Neural cell (in vitro differentiated cells): ENCODE measurements around the gene PRDX1. TPM values are rescaled to one million over a fixed set of nuclear protein-coding genes. Genes with fewer than 3 reads are reported as not detected.
A peak's percentile ranks its signal among the peaks of the same experiment; 100 is the strongest.

ENCODE experiments used
- H2AFZ ChIP-seq: fragments of 200-600, 300-800 bp; sonication (generic), shearing (Covaris generic); 2 replicates; pipeline ENCODE4 v1.6.0; 2014; ENCODE audit warnings: low read depth, mild to moderate bottlenecking, antibody characterized with exemption, low read length, moderate library complexity
- H3F3A ChIP-seq: fragments of 200-600 bp; shearing (Covaris generic); 2 replicates; pipeline ENCODE4 v1.6.1; 2016; ENCODE audit warnings: mild to moderate bottlenecking, moderate library complexity, mixed read lengths, antibody characterized with exemption, low read length; ENCODE audit not compliant: insufficient read depth, poor library complexity, severe bottlenecking
- H3K27ac ChIP-seq: fragments of 200-600, 300-800 bp; sonication (generic), shearing (Covaris generic); 2 replicates; pipeline ENCODE4 v1.5.1; 2014; ENCODE audit warnings: mild to moderate bottlenecking, low read length, moderate library complexity
- H3K27me3 ChIP-seq: fragments of 300-800, 200-600 bp; sonication (generic), shearing (Covaris generic); 2 replicates; pipeline ENCODE4 v1.6.0; 2014; ENCODE audit warnings: mild to moderate bottlenecking, low read depth, low read length, moderate library complexity; ENCODE audit not compliant: insufficient read depth
- H3K36me3 ChIP-seq: fragments of 300-800, 200-600 bp; sonication (generic), shearing (Covaris generic); 2 replicates; pipeline ENCODE4 v1.5.1; 2014; ENCODE audit warnings: mild to moderate bottlenecking, antibody characterized with exemption, low read length, moderate library complexity; ENCODE audit not compliant: insufficient read depth
- H3K4me2 ChIP-seq: fragments of 300-800, 200-600 bp; sonication (generic), shearing (Covaris generic); 2 replicates; pipeline ENCODE4 v1.6.0; 2014; ENCODE audit warnings: mild to moderate bottlenecking, low read length
- H3K4me3 ChIP-seq: fragments of 300-800, 200-600 bp; sonication (generic), shearing (Covaris generic); 2 replicates; pipeline ENCODE4 v1.5.1; 2014; ENCODE audit warnings: mild to moderate bottlenecking, low read length, moderate library complexity
- H3K79me2 ChIP-seq: fragments of 200-600 bp; shearing (Covaris generic); replicated peaks from 2 replicates; pipeline ENCODE4 v1.6.0; 2014; ENCODE audit warnings: mild to moderate bottlenecking, low read length, moderate library complexity; ENCODE audit not compliant: insufficient read depth
- H3K9ac ChIP-seq: fragments of 300-800, 200-600 bp; sonication (generic), shearing (Covaris generic); 2 replicates; pipeline ENCODE4 v1.6.1; 2016; ENCODE audit warnings: mild to moderate bottlenecking, low read length, mixed read lengths
- H3K9me2 ChIP-seq: fragments of 200-600 bp; shearing (Covaris generic); 2 replicates; pipeline ENCODE4 v1.6.1; 2016; ENCODE audit warnings: mild to moderate bottlenecking, low read length, mixed read lengths; ENCODE audit not compliant: insufficient read depth
- H3K9me3 ChIP-seq: fragments of 200-600, 300-800 bp; sonication (generic), shearing (Covaris generic); 2 replicates; pipeline ENCODE4 v1.6.1; 2016; ENCODE audit warnings: mild to moderate bottlenecking, mixed run types, low read length, moderate library complexity, mixed read lengths
- H4K20me1 ChIP-seq: fragments of 200-600 bp; shearing (Covaris generic); 2 replicates; pipeline ENCODE4 v1.6.1; 2016; ENCODE audit warnings: mild to moderate bottlenecking, mixed run types; ENCODE audit not compliant: insufficient read depth
- EP300 ChIP-seq: fragments of 450-650 bp; conservative IDR thresholded peaks from 2 replicates; pipeline ENCODE4 v1.6.1; 2014; ENCODE audit warnings: antibody characterized with exemption, mild to moderate bottlenecking, moderate library complexity; ENCODE audit not compliant: poor library complexity, severe bottlenecking
- EZH2 ChIP-seq: fragments of 200-600, 300-800 bp; shearing (Covaris generic), sonication (generic); IDR thresholded peaks from 2 replicates; pipeline ENCODE4 v1.6.1; 2014; ENCODE audit warnings: antibody characterized with exemption, low read length, borderline replicate concordance, mild to moderate bottlenecking; ENCODE audit not compliant: insufficient read depth, poor library complexity, severe bottlenecking
- MXI1 ChIP-seq: fragments of 450-650 bp; conservative IDR thresholded peaks from 2 replicates; pipeline ENCODE4 v1.6.1; 2014; ENCODE audit warnings: antibody characterized with exemption, mild to moderate bottlenecking; ENCODE audit not compliant: poor library complexity, severe bottlenecking
- POLR2AphosphoS5 ChIP-seq: IDR thresholded peaks from 2 replicates; pipeline ENCODE4 v1.6.1; 2012
- RAD21 ChIP-seq: fragments of 450-650 bp; conservative IDR thresholded peaks from 2 replicates; pipeline ENCODE4 v1.6.1; 2014; ENCODE audit warnings: antibody characterized with exemption, mild to moderate bottlenecking, moderate library complexity
- SMC3 ChIP-seq: fragments of 450-650 bp; conservative IDR thresholded peaks from 2 replicates; pipeline ENCODE4 v1.6.1; 2014; ENCODE audit warnings: antibody characterized with exemption, mild to moderate bottlenecking, moderate library complexity; ENCODE audit not compliant: poor library complexity
- TAF1 ChIP-seq: IDR thresholded peaks from 2 replicates; pipeline ENCODE4 v1.6.1; 2012; ENCODE audit warnings: low read depth
- polyA plus RNA-seq: library from polyadenylated mRNA; depleted of rRNA; stranded (reverse); fragments of >200 nt; gene quantifications from 2 replicates; pipeline ENCODE4 v1.2.3, GENCODE V29; 2014
- TF ChIP-seq, protein P1 (sequence below): IDR thresholded peaks from 2 replicates; pipeline ENCODE4 v1.6.1; 2012; ENCODE audit warnings: borderline replicate concordance
- TF ChIP-seq, protein P2 (sequence below): fragments of 450-650 bp; IDR thresholded peaks from 2 replicates; pipeline ENCODE4 v1.5.1; 2014; ENCODE audit warnings: antibody characterized with exemption, mild to moderate bottlenecking, moderate library complexity; ENCODE audit not compliant: poor library complexity, severe bottlenecking

Gene PRDX1
- polyA plus RNA-seq, 1 donor from 2014 or later: 304 TPM

DNA sequence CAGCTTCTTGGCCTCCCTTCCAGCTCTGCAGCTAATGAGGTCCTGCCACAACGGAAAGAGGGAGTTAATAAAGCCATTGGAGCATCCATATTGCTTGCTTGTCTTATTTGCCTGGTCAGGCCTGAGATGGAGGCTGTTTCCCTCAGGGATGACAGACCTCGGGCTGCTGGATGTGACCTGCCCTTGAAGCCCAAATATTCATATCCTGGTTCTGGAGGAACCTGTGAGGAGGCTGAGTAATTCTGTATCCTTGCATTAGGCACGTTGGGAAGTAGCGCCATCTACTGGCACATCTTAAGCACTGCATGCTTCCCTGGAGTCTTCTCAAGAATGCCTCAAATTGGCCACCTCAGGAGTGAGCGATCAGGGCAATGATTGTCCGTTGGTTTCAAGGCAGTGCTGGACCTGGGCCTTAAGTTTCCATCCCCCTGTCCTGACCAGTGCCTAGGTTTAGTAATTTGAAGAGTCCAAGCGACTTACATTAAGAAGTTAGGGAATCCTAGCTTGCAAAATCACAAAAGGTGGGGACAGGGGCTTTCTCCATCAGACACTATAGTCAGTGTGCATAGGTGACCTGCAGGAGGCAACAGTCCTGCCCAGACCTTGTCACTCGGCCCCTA lies 48.4 kb upstream of the PRDX1 start:
- H3K4me3 ChIP-seq: no peak overlapping the region
- H4K20me1 ChIP-seq: no peaks in the 10 kb centered on the region
- H3K79me2 ChIP-seq: no peaks in the 10 kb centered on the region
- H2AFZ ChIP-seq: no peak overlapping the region
- no peaks in the 10 kb centered on the region for H3K27me3 ChIP-seq
- H3K4me2 ChIP-seq: no peak overlapping the region
- no peaks in the 10 kb centered on the region for H3F3A ChIP-seq
- H3K9me2 ChIP-seq: no peaks in the 10 kb centered on the region
- TF ChIP-seq, protein P1, sequence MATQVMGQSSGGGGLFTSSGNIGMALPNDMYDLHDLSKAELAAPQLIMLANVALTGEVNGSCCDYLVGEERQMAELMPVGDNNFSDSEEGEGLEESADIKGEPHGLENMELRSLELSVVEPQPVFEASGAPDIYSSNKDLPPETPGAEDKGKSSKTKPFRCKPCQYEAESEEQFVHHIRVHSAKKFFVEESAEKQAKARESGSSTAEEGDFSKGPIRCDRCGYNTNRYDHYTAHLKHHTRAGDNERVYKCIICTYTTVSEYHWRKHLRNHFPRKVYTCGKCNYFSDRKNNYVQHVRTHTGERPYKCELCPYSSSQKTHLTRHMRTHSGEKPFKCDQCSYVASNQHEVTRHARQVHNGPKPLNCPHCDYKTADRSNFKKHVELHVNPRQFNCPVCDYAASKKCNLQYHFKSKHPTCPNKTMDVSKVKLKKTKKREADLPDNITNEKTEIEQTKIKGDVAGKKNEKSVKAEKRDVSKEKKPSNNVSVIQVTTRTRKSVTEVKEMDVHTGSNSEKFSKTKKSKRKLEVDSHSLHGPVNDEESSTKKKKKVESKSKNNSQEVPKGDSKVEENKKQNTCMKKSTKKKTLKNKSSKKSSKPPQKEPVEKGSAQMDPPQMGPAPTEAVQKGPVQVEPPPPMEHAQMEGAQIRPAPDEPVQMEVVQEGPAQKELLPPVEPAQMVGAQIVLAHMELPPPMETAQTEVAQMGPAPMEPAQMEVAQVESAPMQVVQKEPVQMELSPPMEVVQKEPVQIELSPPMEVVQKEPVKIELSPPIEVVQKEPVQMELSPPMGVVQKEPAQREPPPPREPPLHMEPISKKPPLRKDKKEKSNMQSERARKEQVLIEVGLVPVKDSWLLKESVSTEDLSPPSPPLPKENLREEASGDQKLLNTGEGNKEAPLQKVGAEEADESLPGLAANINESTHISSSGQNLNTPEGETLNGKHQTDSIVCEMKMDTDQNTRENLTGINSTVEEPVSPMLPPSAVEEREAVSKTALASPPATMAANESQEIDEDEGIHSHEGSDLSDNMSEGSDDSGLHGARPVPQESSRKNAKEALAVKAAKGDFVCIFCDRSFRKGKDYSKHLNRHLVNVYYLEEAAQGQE: no peak
- TF ChIP-seq POLR2AphosphoS5 (no peak), SMC3 (peak; percentile 87), TAF1 (no peak), RAD21 (peak; percentile 90), EP300 (no peak), MXI1 (peak; percentile 20), EZH2 (no peak)
- TF ChIP-seq, protein P2, sequence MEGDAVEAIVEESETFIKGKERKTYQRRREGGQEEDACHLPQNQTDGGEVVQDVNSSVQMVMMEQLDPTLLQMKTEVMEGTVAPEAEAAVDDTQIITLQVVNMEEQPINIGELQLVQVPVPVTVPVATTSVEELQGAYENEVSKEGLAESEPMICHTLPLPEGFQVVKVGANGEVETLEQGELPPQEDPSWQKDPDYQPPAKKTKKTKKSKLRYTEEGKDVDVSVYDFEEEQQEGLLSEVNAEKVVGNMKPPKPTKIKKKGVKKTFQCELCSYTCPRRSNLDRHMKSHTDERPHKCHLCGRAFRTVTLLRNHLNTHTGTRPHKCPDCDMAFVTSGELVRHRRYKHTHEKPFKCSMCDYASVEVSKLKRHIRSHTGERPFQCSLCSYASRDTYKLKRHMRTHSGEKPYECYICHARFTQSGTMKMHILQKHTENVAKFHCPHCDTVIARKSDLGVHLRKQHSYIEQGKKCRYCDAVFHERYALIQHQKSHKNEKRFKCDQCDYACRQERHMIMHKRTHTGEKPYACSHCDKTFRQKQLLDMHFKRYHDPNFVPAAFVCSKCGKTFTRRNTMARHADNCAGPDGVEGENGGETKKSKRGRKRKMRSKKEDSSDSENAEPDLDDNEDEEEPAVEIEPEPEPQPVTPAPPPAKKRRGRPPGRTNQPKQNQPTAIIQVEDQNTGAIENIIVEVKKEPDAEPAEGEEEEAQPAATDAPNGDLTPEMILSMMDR: peak; percentile 96
- no peaks in the 10 kb centered on the region for H3K9me3 ChIP-seq
- H3K9ac ChIP-seq: no peak overlapping the region
- no peak overlapping the region for H3K27ac ChIP-seq
- H3K36me3 ChIP-seq: no peaks in the 10 kb centered on the region

DNA sequence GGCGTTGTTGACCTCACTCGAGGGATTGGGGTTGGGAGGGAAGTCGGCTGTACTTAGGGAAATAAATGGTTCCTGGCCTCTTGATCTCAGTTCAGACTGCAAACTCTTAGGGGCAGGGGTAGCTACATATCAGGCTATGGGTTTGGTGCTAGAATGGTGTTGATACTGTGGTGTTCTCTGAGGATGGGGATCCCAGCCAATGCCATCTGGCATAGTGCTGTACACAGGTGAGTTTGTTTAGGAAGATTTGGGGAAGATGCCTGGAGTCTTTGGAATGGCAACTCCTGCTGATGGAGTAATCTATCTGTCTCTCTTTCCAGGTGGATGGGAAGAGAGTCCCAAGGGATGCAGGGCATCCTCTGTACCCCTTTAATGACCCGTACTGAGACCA lies 47.9 kb upstream of the PRDX1 start:
- Histone ChIP-seq H3K9ac (no peak overlapping the region), H4K20me1 (no peaks in the 10 kb centered on the region), H3K4me3 (no peak overlapping the region)

More for the DNA sequence above, 47.9 kb upstream of the PRDX1 start:
- Histone ChIP-seq H3F3A (no peaks in the 10 kb centered on the region), H3K9me2 (no peaks in the 10 kb centered on the region), H3K9me3 (no peaks in the 10 kb centered on the region), H2AFZ (no peak overlapping the region), H3K4me2 (no peak overlapping the region), H3K27ac (no peak overlapping the region), H3K27me3 (no peaks in the 10 kb centered on the region), H3K79me2 (no peaks in the 10 kb centered on the region), H3K36me3 (no peaks in the 10 kb centered on the region)
- TF ChIP-seq, protein P1: no peak
- TF ChIP-seq POLR2AphosphoS5 (no peak), TAF1 (no peak), RAD21 (no peak), EP300 (no peak), SMC3 (no peak), MXI1 (no peak), EZH2 (no peak)
- TF ChIP-seq, protein P2: no peak
